Trophoblast cell (in vitro differentiated cells and primary cell): ENCODE data around the gene ETV6.
A peak's percentile ranks its signal among the peaks of the same experiment; 100 is the strongest.
"Not testable (repeated sequence)": the region's sequence is repeated elsewhere in the genome, so short reads cannot be mapped to it uniquely, and the experiment has no call there.

Experiments used
- DNase-seq, 2 donors: peaks; one replicate each; pipeline ENCODE4 v3.0.0-alpha.2; 2016
- H2AFZ ChIP-seq: 2 replicates; pipeline ENCODE4 v1.6.1; 2013; ENCODE audit warnings: low read length, moderate library complexity, mild to moderate bottlenecking; ENCODE audit not compliant: insufficient read depth, poor library complexity
- H2AK5ac ChIP-seq: 2 replicates; pipeline ENCODE4 v1.6.1; 2013; ENCODE audit warnings: mild to moderate bottlenecking, low read length
- H2BK120ac ChIP-seq: 2 replicates; pipeline ENCODE4 v1.6.1; 2013; ENCODE audit warnings: low read length, mild to moderate bottlenecking, moderate library complexity; ENCODE audit not compliant: insufficient read depth, poor library complexity
- H2BK12ac ChIP-seq: 2 replicates; pipeline ENCODE4 v1.6.1; 2013; ENCODE audit warnings: mild to moderate bottlenecking, low read length, moderate library complexity
- H2BK5ac ChIP-seq: 2 replicates; pipeline ENCODE4 v1.6.1; 2013; ENCODE audit warnings: low read length, low read depth, moderate library complexity, mild to moderate bottlenecking; ENCODE audit not compliant: poor library complexity
- H3K14ac ChIP-seq: 2 replicates; pipeline ENCODE4 v1.6.1; 2013; ENCODE audit warnings: mild to moderate bottlenecking, low read length
- H3K18ac ChIP-seq: 2 replicates; pipeline ENCODE4 v1.6.1; 2013; ENCODE audit warnings: mild to moderate bottlenecking, low read length
- H3K23ac ChIP-seq: 2 replicates; pipeline ENCODE4 v1.6.1; 2013; ENCODE audit warnings: low read length
- H3K27ac ChIP-seq: 2 replicates; pipeline ENCODE4 v1.5.1; 2013; ENCODE audit warnings: low read depth, mild to moderate bottlenecking, inconsistent platforms, low read length, moderate library complexity
- H3K27me3 ChIP-seq: 2 replicates; pipeline ENCODE4 v1.6.1; 2013; ENCODE audit warnings: inconsistent platforms, mild to moderate bottlenecking, low read length, moderate library complexity; ENCODE audit not compliant: insufficient read depth
- H3K36me3 ChIP-seq, 2 experiments: 1 replicate in 1 of 2; 2 replicates in 1 of 2; pipeline ENCODE4 v1.6.1; 2013; ENCODE audit warnings: low read length in 2 of 2, mild to moderate bottlenecking in 2 of 2, moderate library complexity in 1 of 2; ENCODE audit not compliant: insufficient read depth in 2 of 2, control insufficient read depth in 1 of 2
- H3K4ac ChIP-seq: 2 replicates; pipeline ENCODE4 v1.6.1; 2013; ENCODE audit warnings: low read depth, mild to moderate bottlenecking, low read length, moderate library complexity
- H3K4me1 ChIP-seq, 2 experiments: 1 replicate in 1 of 2; 2 replicates in 1 of 2; pipeline ENCODE4 v1.6.1; 2013; ENCODE audit warnings: low read length in 2 of 2, mild to moderate bottlenecking in 2 of 2, moderate library complexity in 1 of 2; ENCODE audit not compliant: insufficient read depth in 2 of 2, control insufficient read depth in 1 of 2
- H3K4me2 ChIP-seq: 2 replicates; pipeline ENCODE4 v1.6.1; 2013; ENCODE audit warnings: inconsistent platforms, mild to moderate bottlenecking, low read length, moderate library complexity
- H3K4me3 ChIP-seq: 2 replicates; pipeline ENCODE4 v1.5.1; 2013; ENCODE audit warnings: mild to moderate bottlenecking, low read depth, low read length, inconsistent platforms
- H3K79me1 ChIP-seq: one replicate; pipeline ENCODE4 v1.6.1; 2013; ENCODE audit warnings: low read length
- H3K79me2 ChIP-seq: 2 replicates; pipeline ENCODE4 v1.6.1; 2013; ENCODE audit warnings: low read length, mild to moderate bottlenecking; ENCODE audit not compliant: control insufficient read depth, insufficient read depth, poor library complexity
- H3K9ac ChIP-seq: 2 replicates; pipeline ENCODE4 v1.6.1; 2013; ENCODE audit warnings: mild to moderate bottlenecking, low read length
- H3K9me3 ChIP-seq: 2 replicates; pipeline ENCODE4 v1.6.1; 2013; ENCODE audit warnings: low read depth, mild to moderate bottlenecking, control low read depth, inconsistent platforms, low read length; ENCODE audit not compliant: insufficient read depth
- H4K12ac ChIP-seq: 2 replicates; pipeline ENCODE4 v1.6.1; 2013; ENCODE audit warnings: low read depth, mild to moderate bottlenecking, low read length, moderate library complexity
- H4K8ac ChIP-seq: 2 replicates; pipeline ENCODE4 v1.6.1; 2013; ENCODE audit warnings: low read depth, mild to moderate bottlenecking, low read length, moderate library complexity
- H4K91ac ChIP-seq: one replicate; pipeline ENCODE4 v1.6.1; 2013; ENCODE audit warnings: low read depth, mild to moderate bottlenecking, low read length, moderate library complexity
- WGBS: extraction: QIAGEN DNeasy Blood & Tissue Kit; methylation state at CpG from one replicate; pipeline ENCODE4 v1.1.7; 2013; ENCODE audit warnings: missing lambda C conversion rate; ENCODE audit not compliant: insufficient read length, insufficient coverage; ENCODE audit errors: extremely low coverage; 5-methylcytosine and 5-hydroxymethylcytosine counted together

The ETV6 gene

GRCh38 chr12:11681695-11682094 is 32.2 kb downstream of the ETV6 start:
- no CpG with 5 or more reads among the region's 3 CpGs for WGBS
- not testable (repeated sequence) for H3K4me1 ChIP-seq, H3K4me3 ChIP-seq, H4K91ac ChIP-seq, H3K36me3 ChIP-seq, H3K79me1 ChIP-seq, H2BK120ac ChIP-seq, H3K79me2 ChIP-seq, H3K27me3 ChIP-seq, H3K4ac ChIP-seq, H2BK5ac ChIP-seq, H2AK5ac ChIP-seq, H3K23ac ChIP-seq, H4K12ac ChIP-seq, H3K27ac ChIP-seq, H3K9ac ChIP-seq, H3K14ac ChIP-seq, H3K9me3 ChIP-seq, H2BK12ac ChIP-seq, H2AFZ ChIP-seq, DNase-seq, H3K18ac ChIP-seq, H4K8ac ChIP-seq, H3K4me2 ChIP-seq

- no peak overlapping the region for H3K4me2 ChIP-seq
- no peak overlapping the region for H3K14ac ChIP-seq
- DNase-seq: no peak
- H3K79me2 ChIP-seq: no peaks in the 10 kb centered on the region
- no peak overlapping the region for H4K91ac ChIP-seq
- H3K9ac ChIP-seq: no peak overlapping the region
- H3K27me3 ChIP-seq: no peaks in the 10 kb centered on the region
- no peak overlapping the region for H3K27ac ChIP-seq
- H3K23ac ChIP-seq: no peak overlapping the region
- no peaks in the 10 kb centered on the region for H3K36me3 ChIP-seq
- peaks cover 16 to 20% of the 10 kb centered on the region in 2 experiments for H3K4me1 ChIP-seq
- no peak overlapping the region for H3K4me3 ChIP-seq
- no peaks in the 10 kb centered on the region for H3K9me3 ChIP-seq
- no peak overlapping the region for H4K12ac ChIP-seq
- no CpG with 5 or more reads among the region's 3 CpGs for WGBS
- no peak overlapping the region for H2BK12ac ChIP-seq
- H4K8ac ChIP-seq: no peak overlapping the region
- H2BK5ac ChIP-seq: no peak overlapping the region
- no peak overlapping the region for H3K18ac ChIP-seq
- H3K4ac ChIP-seq: no peak overlapping the region
- peaks cover 2% of the 10 kb centered on the region for H3K79me1 ChIP-seq
- no peak overlapping the region for H2AK5ac ChIP-seq
- H2BK120ac ChIP-seq: no peak overlapping the region
- no peak overlapping the region for H2AFZ ChIP-seq
Measured at GRCh38 chr12:11684393-11684792, 34.9 kb downstream of the ETV6 start.

GRCh38 chr12:11684811-11685210 is 35.3 kb downstream of the ETV6 start:
- H3K23ac ChIP-seq: no peak overlapping the region

GRCh38 chr12:11685316-11685715 is 35.8 kb downstream of the ETV6 start:
- no peak overlapping the region for H3K23ac ChIP-seq
- H3K27ac ChIP-seq: no peak overlapping the region
- H2AFZ ChIP-seq: no peak overlapping the region
- H4K8ac ChIP-seq: no peak overlapping the region
- H3K27me3 ChIP-seq: no peaks in the 10 kb centered on the region
- no peak overlapping the region for H3K18ac ChIP-seq
- no peak overlapping the region for H2AK5ac ChIP-seq
- DNase-seq: no peak
- no peak overlapping the region for H2BK5ac ChIP-seq
- H3K4me1 ChIP-seq: peaks cover 21 to 23% of the 10 kb centered on the region in 2 experiments
- H3K9ac ChIP-seq: no peak overlapping the region
- H4K91ac ChIP-seq: no peak overlapping the region
- H3K4ac ChIP-seq: no peak overlapping the region
- no peak overlapping the region for H3K4me2 ChIP-seq
- no peak overlapping the region for H2BK12ac ChIP-seq
- H3K4me3 ChIP-seq: no peak overlapping the region
- H3K14ac ChIP-seq: no peak overlapping the region
- H4K12ac ChIP-seq: no peak overlapping the region
- no peaks in the 10 kb centered on the region for H3K9me3 ChIP-seq
- H3K36me3 ChIP-seq: no peaks in the 10 kb centered on the region
- no peaks in the 10 kb centered on the region for H3K79me2 ChIP-seq
- no peak overlapping the region for H2BK120ac ChIP-seq
- no CpG with 5 or more reads among the region's 3 CpGs for WGBS
- H3K79me1 ChIP-seq: peaks cover 5% of the 10 kb centered on the region

More at GRCh38 chr12:11684811-11685210, 35.3 kb downstream of the ETV6 start:
- H3K4me3 ChIP-seq: no peak overlapping the region
- WGBS: no CpG with 5 or more reads among the region's 7 CpGs
- H3K27me3 ChIP-seq: no peaks in the 10 kb centered on the region
- peaks cover 18 to 20% of the 10 kb centered on the region in 2 experiments for H3K4me1 ChIP-seq
- H3K9ac ChIP-seq: no peak overlapping the region
- H3K79me2 ChIP-seq: no peaks in the 10 kb centered on the region
- H3K27ac ChIP-seq: no peak overlapping the region
- no peak overlapping the region for H4K8ac ChIP-seq
- no peak overlapping the region for H2BK120ac ChIP-seq
- H3K9me3 ChIP-seq: no peaks in the 10 kb centered on the region
- no peak overlapping the region for H3K14ac ChIP-seq
- peak overlapping the region; percentile 72 for H2BK12ac ChIP-seq
- no peak overlapping the region for H4K91ac ChIP-seq
- H2AFZ ChIP-seq: no peak overlapping the region
- no peak overlapping the region for H3K4me2 ChIP-seq
- no peaks in the 10 kb centered on the region for H3K36me3 ChIP-seq
- no peak overlapping the region for H4K12ac ChIP-seq
- H3K18ac ChIP-seq: peak overlapping the region; percentile 90
- H2AK5ac ChIP-seq: peak overlapping the region; percentile 81
- no peak overlapping the region for H3K4ac ChIP-seq
- peaks cover 3% of the 10 kb centered on the region for H3K79me1 ChIP-seq
- DNase-seq: no peak
- H2BK5ac ChIP-seq: no peak overlapping the region
